Dendritic cell treated with granulocyte-macrophage colony-stimulating factor and Interleukin-4, amounts not matched to agents 40 ng/mL and 50 ng/mL, for 4 days (primary cell): Measurements from ENCODE around the gene SNTG2.
A peak's percentile ranks its signal among the peaks of the same experiment; 100 is the strongest.

Source experiments
- H3K27ac Mint-ChIP-seq: one replicate; pipeline ENCODE4 v1.8.0; 2022; ENCODE audit warnings: mild to moderate bottlenecking, mixed read lengths
- H3K27me3 Mint-ChIP-seq: one replicate; pipeline ENCODE4 v1.8.0; 2022; ENCODE audit warnings: mild to moderate bottlenecking, mixed read lengths
- H3K36me3 Mint-ChIP-seq: one replicate; pipeline ENCODE4 v1.8.0; 2022; ENCODE audit warnings: low read depth, mixed read lengths
- H3K4me1 Mint-ChIP-seq: one replicate; pipeline ENCODE4 v1.8.0; 2022; ENCODE audit warnings: low read depth, mixed read lengths
- H3K4me3 Mint-ChIP-seq: one replicate; pipeline ENCODE4 v1.8.0; 2022; ENCODE audit warnings: mild to moderate bottlenecking, moderate library complexity, mixed read lengths
- H3K9me3 Mint-ChIP-seq: one replicate; pipeline ENCODE4 v1.8.0; 2022; ENCODE audit warnings: mixed read lengths
- intact Hi-C: fragments of 100-400 bp; cut with micrococcal nuclease; formaldehyde crosslinking; loops from one replicate; pipeline ENCODE4 v1.15.0; 2022

Gene SNTG2

GRCh38 chr2:937530-937929 is 13.1 kb upstream of the SNTG2 start:
- H3K27ac Mint-ChIP-seq = no peak overlapping the region
- H3K9me3 Mint-ChIP-seq = no peaks in the 10 kb centered on the region
- no peaks in the 10 kb centered on the region for H3K27me3 Mint-ChIP-seq
- no peak overlapping the region for H3K4me3 Mint-ChIP-seq
- H3K36me3 Mint-ChIP-seq = no peaks in the 10 kb centered on the region
- intact Hi-C loops = no loop called here
- H3K4me1 Mint-ChIP-seq = no peaks in the 10 kb centered on the region

GRCh38 chr2:938181-939005 is 12.3 kb upstream of the SNTG2 start:
- intact Hi-C loops = no loop called here
- Mint-ChIP-seq H3K4me3 (no peak overlapping the region), H3K27ac (no peak overlapping the region), H3K4me1 (no peaks in the 10 kb centered on the region), H3K36me3 (no peaks in the 10 kb centered on the region), H3K27me3 (no peaks in the 10 kb centered on the region), H3K9me3 (no peaks in the 10 kb centered on the region)

GRCh38 chr2:939936-940601 is 10.6 kb upstream of the SNTG2 start:
- H3K4me3 Mint-ChIP-seq = no peak overlapping the region
- H3K27me3 Mint-ChIP-seq = no peaks in the 10 kb centered on the region
- H3K27ac Mint-ChIP-seq = no peak overlapping the region
- peaks cover 9% of the 10 kb centered on the region for H3K9me3 Mint-ChIP-seq
- H3K4me1 Mint-ChIP-seq = no peaks in the 10 kb centered on the region
- intact Hi-C loops = no loop called here
- no peaks in the 10 kb centered on the region for H3K36me3 Mint-ChIP-seq

DNA sequence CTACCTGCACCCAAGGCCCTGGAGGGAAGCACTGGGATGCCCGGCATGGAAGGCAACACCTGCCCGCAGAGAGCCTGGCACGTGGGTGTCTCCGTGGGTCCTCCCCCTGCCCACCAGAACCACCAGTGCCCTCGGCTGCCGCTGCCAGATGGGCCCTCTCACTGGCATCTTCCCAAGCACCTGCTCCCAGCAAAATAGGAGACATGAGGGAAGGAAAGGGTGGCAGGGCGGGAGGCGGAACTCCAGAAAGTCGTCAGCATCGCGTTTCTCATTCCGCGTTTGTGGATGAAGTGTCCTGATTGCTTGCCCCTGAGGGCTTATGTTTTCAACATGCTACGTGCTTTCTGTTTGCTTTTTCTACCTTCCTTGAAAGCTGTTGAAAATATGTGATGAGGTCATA is 8.8 kb upstream of the SNTG2 start:
- Mint-ChIP-seq H3K36me3 (no peaks in the 10 kb centered on the region), H3K4me1 (no peaks in the 10 kb centered on the region), H3K27ac (no peak overlapping the region), H3K27me3 (no peaks in the 10 kb centered on the region), H3K4me3 (no peak overlapping the region), H3K9me3 (peaks cover 10% of the 10 kb centered on the region)
- intact Hi-C loops = no loop called here

- intact Hi-C loops = no loop called here
- Mint-ChIP-seq H3K27me3 (peaks cover 3% of the 10 kb centered on the region), H3K27ac (no peak overlapping the region), H3K9me3 (peaks cover 10% of the 10 kb centered on the region), H3K36me3 (no peaks in the 10 kb centered on the region), H3K4me1 (no peaks in the 10 kb centered on the region), H3K4me3 (no peak overlapping the region)
Observed at GRCh38 chr2:942775-943460, 7.7 kb upstream of the SNTG2 start.

DNA sequence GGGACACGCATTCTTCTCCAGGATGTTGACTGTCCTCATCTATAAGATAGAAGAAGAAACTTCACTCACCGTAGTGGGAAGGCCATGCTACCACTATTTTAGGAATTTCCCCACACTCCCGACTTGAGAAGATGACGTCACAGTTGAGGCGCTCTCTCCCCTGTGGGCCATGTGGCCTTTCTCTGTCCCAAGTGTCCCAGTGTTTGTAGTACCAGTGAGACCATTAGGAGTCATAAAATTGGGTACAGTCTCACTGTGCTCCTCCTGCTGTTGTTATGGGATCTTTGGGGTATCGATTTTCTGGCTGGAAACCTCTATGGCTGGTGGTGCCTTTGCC is 7.2 kb upstream of the SNTG2 start:
- Mint-ChIP-seq H3K9me3 (peaks cover 10% of the 10 kb centered on the region), H3K4me1 (no peaks in the 10 kb centered on the region), H3K36me3 (no peaks in the 10 kb centered on the region), H3K4me3 (no peak overlapping the region), H3K27me3 (peaks cover 6% of the 10 kb centered on the region), H3K27ac (no peak overlapping the region)
- intact Hi-C loops = no loop called here

GRCh38 chr2:943821-944220 is 6.8 kb upstream of the SNTG2 start:
- Mint-ChIP-seq H3K27ac (no peak overlapping the region), H3K36me3 (no peaks in the 10 kb centered on the region), H3K27me3 (peaks cover 6% of the 10 kb centered on the region), H3K4me3 (no peak overlapping the region), H3K9me3 (peaks cover 10% of the 10 kb centered on the region), H3K4me1 (no peaks in the 10 kb centered on the region)
- intact Hi-C loops = no loop called here

GRCh38 chr2:944693-945092 is 6.0 kb upstream of the SNTG2 start:
- no peak overlapping the region for H3K27ac Mint-ChIP-seq
- H3K9me3 Mint-ChIP-seq = peaks cover 10% of the 10 kb centered on the region
- peaks cover 13% of the 10 kb centered on the region for H3K27me3 Mint-ChIP-seq
- no peak overlapping the region for H3K4me3 Mint-ChIP-seq
- H3K36me3 Mint-ChIP-seq = no peaks in the 10 kb centered on the region
- intact Hi-C loops = no loop called here
- no peaks in the 10 kb centered on the region for H3K4me1 Mint-ChIP-seq

DNA sequence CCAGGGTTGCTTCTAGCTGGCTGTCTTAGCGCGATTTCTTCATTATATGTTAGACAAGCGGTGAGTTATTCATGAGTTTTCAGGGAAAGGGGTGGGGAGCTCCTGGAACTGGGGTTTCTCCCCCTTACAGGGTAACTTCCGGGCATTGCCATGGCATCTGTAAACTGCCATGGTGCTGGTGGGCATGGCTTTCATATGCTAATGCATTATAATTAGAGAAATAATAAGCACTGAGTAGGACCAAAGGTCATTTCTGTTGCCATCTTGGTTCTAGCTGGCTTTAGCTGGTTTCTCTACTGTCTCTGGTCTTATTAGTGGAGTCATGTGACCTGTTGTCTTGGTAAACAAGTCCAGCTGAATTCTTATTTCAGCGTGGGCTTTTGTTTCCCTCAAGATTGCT is 5.5 kb upstream of the SNTG2 start:
- no peak overlapping the region for H3K4me3 Mint-ChIP-seq
- H3K27me3 Mint-ChIP-seq = peaks cover 17% of the 10 kb centered on the region
- intact Hi-C loops = no loop called here
- no peak overlapping the region for H3K27ac Mint-ChIP-seq
- H3K9me3 Mint-ChIP-seq = peaks cover 10% of the 10 kb centered on the region
- H3K36me3 Mint-ChIP-seq = no peaks in the 10 kb centered on the region
- H3K4me1 Mint-ChIP-seq = no peaks in the 10 kb centered on the region

DNA sequence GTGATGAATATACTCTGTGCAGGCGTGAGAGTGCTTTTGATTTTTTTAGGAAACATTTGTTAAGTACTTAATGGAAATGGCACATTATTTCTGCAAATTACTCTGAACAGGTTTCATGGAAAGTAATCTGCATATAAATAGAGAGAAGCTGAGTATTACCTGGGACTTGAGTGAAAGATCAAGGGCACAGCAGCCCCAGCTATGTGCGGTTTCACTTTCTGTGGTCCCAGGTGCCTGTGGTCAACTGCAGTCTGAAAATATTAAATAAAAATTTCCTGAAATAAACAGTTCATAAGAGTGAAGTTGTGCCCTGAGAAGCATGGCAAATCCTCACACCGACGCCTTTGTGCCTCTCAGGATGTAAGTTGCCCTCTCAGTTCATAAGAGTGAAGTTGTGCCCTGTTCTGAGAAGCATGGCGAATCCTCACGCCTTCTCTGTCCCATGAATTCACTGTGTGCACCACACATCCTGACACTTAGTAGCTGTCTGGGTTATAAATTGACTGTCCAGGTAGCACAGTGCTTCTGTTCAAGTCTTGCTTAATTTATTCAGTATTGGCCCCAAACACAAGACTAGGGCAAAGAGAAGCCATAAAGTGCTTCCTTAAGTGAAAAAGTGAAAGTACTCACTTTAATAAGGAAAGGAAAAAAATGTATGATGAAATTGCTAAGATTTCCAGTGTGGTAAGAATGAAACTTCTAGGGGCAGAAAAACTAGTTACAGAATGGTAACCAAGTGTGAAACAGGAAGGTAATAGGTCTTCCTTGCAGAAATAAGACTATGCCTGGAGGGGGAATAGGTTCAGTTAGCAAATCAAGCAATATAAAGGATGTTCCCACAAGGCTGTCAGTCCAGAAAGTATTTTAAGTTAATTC is 4.3 kb upstream of the SNTG2 start:
- H3K9me3 Mint-ChIP-seq = peaks cover 10% of the 10 kb centered on the region
- intact Hi-C loops = no loop called here
- H3K27ac Mint-ChIP-seq = no peak overlapping the region
- H3K36me3 Mint-ChIP-seq = no peaks in the 10 kb centered on the region
- no peak overlapping the region for H3K4me3 Mint-ChIP-seq
- no peaks in the 10 kb centered on the region for H3K4me1 Mint-ChIP-seq
- peaks cover 22% of the 10 kb centered on the region for H3K27me3 Mint-ChIP-seq

DNA sequence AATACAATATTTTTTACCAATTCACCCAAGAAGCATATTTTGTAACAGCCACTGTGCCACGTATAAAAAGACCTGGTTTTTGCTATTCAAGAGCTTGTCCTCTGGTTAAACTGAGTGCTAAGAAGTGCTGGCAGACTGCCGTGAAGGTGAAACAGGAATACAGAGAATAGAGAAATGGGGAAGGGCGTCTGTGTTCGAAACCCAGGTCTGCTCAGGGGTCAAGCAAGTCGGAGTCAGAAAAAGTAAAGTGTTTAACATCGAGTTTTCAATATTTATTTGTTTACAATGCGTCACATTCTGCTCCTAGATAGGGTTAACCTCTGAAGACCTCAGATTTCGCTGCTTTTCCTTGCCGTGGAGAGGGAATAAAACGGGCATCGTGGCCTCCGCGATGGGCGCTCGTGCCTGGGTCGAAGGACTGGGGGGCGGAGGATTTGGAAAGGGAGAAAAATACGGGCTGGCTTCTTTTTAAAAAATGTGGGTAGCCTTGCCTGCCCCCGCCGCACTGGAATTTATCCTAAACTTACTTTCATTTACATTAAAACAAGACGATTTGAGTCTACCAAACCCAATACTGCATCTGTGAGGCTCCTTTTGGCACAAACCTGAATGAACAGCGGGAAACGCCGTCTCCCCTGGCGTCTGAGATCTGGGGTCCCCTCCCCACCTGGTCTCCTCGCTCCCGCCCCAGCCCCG is 1.1 kb upstream of the SNTG2 start:
- H3K27ac Mint-ChIP-seq = no peak overlapping the region
- no peak overlapping the region for H3K4me3 Mint-ChIP-seq
- H3K9me3 Mint-ChIP-seq = peaks cover 7% of the 10 kb centered on the region
- no peaks in the 10 kb centered on the region for H3K4me1 Mint-ChIP-seq
- intact Hi-C loops = loop anchor here (5.0 kb wide), 1 partner anchor 598 kb away; no protein-coding TSS in a partner anchor
- H3K36me3 Mint-ChIP-seq = no peaks in the 10 kb centered on the region
- peaks cover 43% of the 10 kb centered on the region for H3K27me3 Mint-ChIP-seq

- H3K36me3 Mint-ChIP-seq = no peaks in the 10 kb centered on the region
- intact Hi-C loops = loop anchor here (5.0 kb wide), 1 partner anchor 596 kb away; no protein-coding TSS in a partner anchor
- H3K27me3 Mint-ChIP-seq = peaks cover 44% of the 10 kb centered on the region
- H3K4me3 Mint-ChIP-seq = peak overlapping the region; percentile 17
- H3K4me1 Mint-ChIP-seq = no peaks in the 10 kb centered on the region
- no peak overlapping the region for H3K27ac Mint-ChIP-seq
- no peaks in the 10 kb centered on the region for H3K9me3 Mint-ChIP-seq
Observed at GRCh38 chr2:951224-952006, 766 bp downstream of the SNTG2 start.
